IMR-90 (cell line): ENCODE data around the gene NBPF3. TPM values are rescaled to one million over a fixed set of nuclear protein-coding genes. Genes with fewer than 3 reads are reported as not detected.

ENCODE experiments used
- ATAC-seq: fragments of 200-7000 bp; cut with Tn5 transposase; 2 replicates; pipeline ENCODE4 v1.9.1; 2020; ENCODE audit warnings: low read depth, mild to moderate bottlenecking, moderate library complexity
- BruUV-seq: library from RNA; stranded (reverse); fragments of 400-500 nt; replicated peaks from 2 replicates; lab custom pipeline; 2021; lab: Mats Ljungman, UMichigan
- CTCF ChIA-PET: fragments of 300-600 bp; formaldehyde crosslinking; extraction: SDS; loops from one replicate; lab custom pipeline; 2021; ENCODE audit warnings: antibody characterized with exemption; lab: Yijun Ruan, JAX
- POLR2A ChIA-PET: fragments of 300-600 bp; sonication (Branson Sonifier 250); formaldehyde crosslinking; loops from one replicate; lab custom pipeline; 2022; ENCODE audit warnings: antibody characterized with exemption; ENCODE audit not compliant: unreplicated experiment; lab: Charles Lee
- DNase-seq: peaks from one replicate; pipeline ENCODE4 v3.0.0; 2013
- H2AFZ ChIP-seq: replicated peaks from 2 replicates; pipeline ENCODE3; 2013; ENCODE audit warnings: low read length, mild to moderate bottlenecking; ENCODE audit not compliant: poor library complexity
- H2AK5ac ChIP-seq: 2 replicates; pipeline ENCODE4 v1.6.1; 2013; ENCODE audit warnings: low read depth, low read length, inconsistent platforms
- H2AK9ac ChIP-seq: replicated peaks from 2 replicates; pipeline ENCODE3; 2013; ENCODE audit warnings: mild to moderate bottlenecking, low read depth, low read length, moderate library complexity; ENCODE audit not compliant: poor library complexity
- H2BK120ac ChIP-seq: 2 replicates; pipeline ENCODE4 v1.6.1; 2013; ENCODE audit warnings: low read depth, low read length, inconsistent platforms
- H2BK15ac ChIP-seq: 3 replicates; pipeline ENCODE4 v1.6.1; 2013; ENCODE audit warnings: low read depth, low read length, inconsistent platforms
- H2BK20ac ChIP-seq: 2 replicates; pipeline ENCODE4 v1.6.1; 2013; ENCODE audit warnings: low read depth, mild to moderate bottlenecking, inconsistent platforms, low read length, moderate library complexity
- H2BK5ac ChIP-seq: 2 replicates; pipeline ENCODE4 v1.6.1; 2013; ENCODE audit warnings: mild to moderate bottlenecking, low read depth, low read length, inconsistent platforms; ENCODE audit not compliant: poor library complexity, severe bottlenecking
- H3K14ac ChIP-seq: replicated peaks from 2 replicates; pipeline ENCODE4 v1.6.1; 2013; ENCODE audit warnings: low read depth, low read length, inconsistent platforms
- H3K18ac ChIP-seq: 2 replicates; pipeline ENCODE4 v1.6.1; 2013; ENCODE audit warnings: low read depth, low read length, control low read depth
- H3K23ac ChIP-seq: 2 replicates; pipeline ENCODE4 v1.6.1; 2013; ENCODE audit warnings: low read depth, low read length, inconsistent platforms
- H3K27ac ChIP-seq: 2 replicates; pipeline ENCODE4 v1.5.1; 2013; ENCODE audit warnings: mild to moderate bottlenecking, control low read depth, low read length; ENCODE audit not compliant: insufficient read depth
- H3K27me3 ChIP-seq: 2 replicates; pipeline ENCODE4 v1.6.1; 2013; ENCODE audit warnings: low read length; ENCODE audit not compliant: control insufficient read depth, insufficient read depth
- H3K36me3 ChIP-seq: 2 replicates; pipeline ENCODE4 v1.6.1; 2013; ENCODE audit warnings: low read length, mixed read lengths; ENCODE audit not compliant: control insufficient read depth, insufficient read depth
- H3K4ac ChIP-seq: 2 replicates; pipeline ENCODE4 v1.6.1; 2013; ENCODE audit warnings: low read depth, low read length, inconsistent platforms
- H3K4me1 ChIP-seq: 2 replicates; pipeline ENCODE4 v1.6.1; 2013; ENCODE audit warnings: low read length, mixed read lengths; ENCODE audit not compliant: control insufficient read depth, insufficient read depth
- H3K4me2 ChIP-seq: 2 replicates; pipeline ENCODE4 v1.6.1; 2013; ENCODE audit warnings: low read depth, mild to moderate bottlenecking, control low read depth, low read length, moderate library complexity
- H3K4me3 ChIP-seq: 2 replicates; pipeline ENCODE4 v1.5.1; 2013; ENCODE audit warnings: low read depth, mild to moderate bottlenecking, control low read depth, low read length, moderate library complexity; ENCODE audit not compliant: insufficient read depth
- H3K56ac ChIP-seq: 2 replicates; pipeline ENCODE4 v1.6.1; 2013; ENCODE audit warnings: low read length, inconsistent platforms; ENCODE audit not compliant: insufficient read depth; ENCODE audit errors: extremely low read depth
- H3K79me1 ChIP-seq, 2 experiments: 2 replicates each; pipeline ENCODE4 v1.6.1; 2013; ENCODE audit warnings: low read length in 2 of 2, inconsistent platforms in 1 of 2, low read depth in 1 of 2
- H3K9ac ChIP-seq: 2 replicates; pipeline ENCODE4 v1.6.1; 2013; ENCODE audit warnings: low read depth, low read length, control low read depth
- H3K9me1 ChIP-seq: 2 replicates; pipeline ENCODE4 v1.6.1; 2013; ENCODE audit warnings: low read length, inconsistent platforms; ENCODE audit not compliant: insufficient read depth
- H3K9me3 ChIP-seq: 2 replicates; pipeline ENCODE4 v1.6.1; 2013; ENCODE audit warnings: low read length; ENCODE audit not compliant: control insufficient read depth, insufficient read depth
- H4K20me1 ChIP-seq: 2 replicates; pipeline ENCODE4 v1.6.1; 2013; ENCODE audit warnings: low read length, inconsistent platforms; ENCODE audit not compliant: insufficient read depth
- H4K5ac ChIP-seq: 2 replicates; pipeline ENCODE4 v1.6.1; 2013; ENCODE audit warnings: mild to moderate bottlenecking, low read depth, low read length, control low read depth
- H4K8ac ChIP-seq, 2 experiments: 2 replicates each; pipeline ENCODE4 v1.6.1; 2013; ENCODE audit warnings: low read depth in 2 of 2, low read length in 2 of 2, control low read depth in 1 of 2, inconsistent platforms in 1 of 2
- H4K91ac ChIP-seq: 2 replicates; pipeline ENCODE4 v1.6.1; 2013; ENCODE audit warnings: low read depth, low read length, inconsistent platforms; ENCODE audit not compliant: insufficient read depth
- CEBPB ChIP-seq: IDR thresholded peaks from 2 replicates; pipeline ENCODE4 v1.6.1; 2012; ENCODE audit warnings: low read depth, low read length, improper control_type of control experiment
- CTCF ChIP-seq: conservative IDR thresholded peaks from 2 replicates; pipeline ENCODE4 v1.5.1; 2012; ENCODE audit warnings: mild to moderate bottlenecking, low read depth, low read length, improper control_type of control experiment
- ELK1 ChIP-seq: fragments of 150-350 bp; IDR thresholded peaks from 2 replicates; pipeline ENCODE4 v1.6.1; 2016; ENCODE audit warnings: low read depth, mild to moderate bottlenecking, low read length, moderate library complexity, borderline replicate concordance
- FOS ChIP-seq: fragments of 150-350 bp; IDR thresholded peaks from 2 replicates; pipeline ENCODE4 v1.6.1; 2016; ENCODE audit warnings: low read depth, low read length
- MXI1 ChIP-seq: IDR thresholded peaks from 2 replicates; pipeline ENCODE4 v1.6.1; 2012; ENCODE audit warnings: low read depth, mild to moderate bottlenecking, low read length, moderate library complexity, borderline replicate concordance
- NFE2L2 ChIP-seq: fragments of 150-350 bp; IDR thresholded peaks from 2 replicates; pipeline ENCODE4 v1.6.1; 2016; ENCODE audit warnings: low read depth, mild to moderate bottlenecking, low read length
- RAD21 ChIP-seq: IDR thresholded peaks from 2 replicates; pipeline ENCODE4 v1.6.1; 2012; ENCODE audit warnings: low read length, improper control_type of control experiment
- RCOR1 ChIP-seq: IDR thresholded peaks from 2 replicates; pipeline ENCODE4 v1.6.1; 2012; ENCODE audit warnings: mild to moderate bottlenecking, low read length, improper control_type of control experiment; ENCODE audit not compliant: insufficient replicate concordance
- RFX5 ChIP-seq: IDR thresholded peaks from 2 replicates; pipeline ENCODE4 v1.8.0; 2012; ENCODE audit warnings: low read depth, mild to moderate bottlenecking, low read length, moderate library complexity
- USF2 ChIP-seq: fragments of 150-350 bp; IDR thresholded peaks from 2 replicates; pipeline ENCODE4 v1.6.1; 2017; ENCODE audit warnings: mild to moderate bottlenecking, antibody characterized with exemption, low read length, low read depth
- WGBS, 2 experiments: methylation state at CpG; one replicate each; pipeline versions ENCODE4 v1.1.5 to v1.1.7; 2013; ENCODE audit warnings: missing lambda C conversion rate in 2 of 2; ENCODE audit not compliant: insufficient read length in 1 of 2; ENCODE audit errors: extremely low coverage in 2 of 2; 5-methylcytosine and 5-hydroxymethylcytosine counted together
- dilution Hi-C: fragments of 300-500 bp; cut with HindIII; formaldehyde crosslinking; loops from one replicate; pipeline ENCODE4 v1.14.3; 2018; ENCODE audit warnings: low sequenced_read_pairs; ENCODE audit not compliant: unreplicated experiment
- in situ Hi-C: fragments of 300-500 bp; cut with MboI; formaldehyde crosslinking; loops from 3 replicates; pipeline ENCODE4 v1.14.3; 2019; ENCODE audit warnings: low sequenced_read_pairs, inconsistent platforms, mixed read lengths
- intact Hi-C: fragments of 100-400 bp; cut with micrococcal nuclease; formaldehyde crosslinking; loops from 2 replicates; pipeline ENCODE4 v1.10.0; 2022
- polyA plus RNA-seq, 3 experiments: library from polyadenylated mRNA; depleted of rRNA; stranded (reverse); fragments of >200 nt; gene quantifications; 2 replicates each; pipeline ENCODE4 v1.2.3, GENCODE V29; 2012; ENCODE audit warnings: low replicate concordance in 1 of 3
- total RNA-seq: library from RNA; depleted of rRNA; stranded (reverse); fragments of >200 nt; gene quantifications from 2 replicates; pipeline ENCODE4 v1.2.3, GENCODE V29; 2012

NBPF3 gene
- total and polyA plus RNA-seq, 2 of the 4 experiments (the other 2 are of a cell fraction): 8.7 to 18.8 TPM

- Histone ChIP-seq H4K8ac (no peak overlapping the region), H2AK5ac (no peak overlapping the region), H3K18ac (no peak overlapping the region), H3K9me3 (no peaks in the 10 kb centered on the region), H2BK20ac (no peak overlapping the region), H4K91ac (no peak overlapping the region), H3K9me1 (no peaks in the 10 kb centered on the region), H2AK9ac (no peak overlapping the region), H3K27ac (no peak overlapping the region), H3K4me3 (no peak overlapping the region), H3K23ac (no peak overlapping the region), H3K4me2 (no peak overlapping the region), H2BK5ac (no peak overlapping the region), H3K36me3 (no peaks in the 10 kb centered on the region), H3K14ac (no peak overlapping the region), H3K79me1 (no peaks in the 10 kb centered on the region), H3K27me3 (peaks cover 25% of the 10 kb centered on the region), H3K4ac (no peak overlapping the region), H3K4me1 (peaks cover 2% of the 10 kb centered on the region; the same call in 1 of the 2 replicates), H2BK120ac (no peak overlapping the region), H3K9ac (no peak overlapping the region), H2AFZ (no peak overlapping the region), H3K56ac (no peak overlapping the region), H4K20me1 (no peaks in the 10 kb centered on the region), H2BK15ac (no peak overlapping the region), H4K5ac (no peak overlapping the region)
- DNase-seq (no peak), ATAC-seq (no peak)
- no TSS peak for BruUV-seq
- TF ChIP-seq MXI1 (no peak), USF2 (no peak), RFX5 (no peak), CTCF (no peak), RAD21 (no peak), FOS (no peak), CEBPB (no peak), NFE2L2 (no peak), ELK1 (no peak), RCOR1 (no peak)
- ChIA-PET CTCF (no interaction called here), POLR2A (no interaction called here)
- dilution Hi-C loops (no loop called here), in situ Hi-C loops (no loop called here), intact Hi-C loops (loop anchor here (10.0 kb wide), 1 partner anchor 122 kb away; no protein-coding TSS in a partner anchor)
- 60% methylated on average over 2 of the region's 3 CpGs; no CpG with 5 or more reads in 1 of the 2 experiments for WGBS, 2 experiments
These were observed 92.6 kb downstream of the NBPF3 start for GRCh38 chr1:21532496-21532895.
